ENCODE data around the gene EEF1AKMT3. TPM values are rescaled to one million over a fixed set of nuclear protein-coding genes. Genes with fewer than 3 reads are reported as not detected.

The EEF1AKMT3 gene
- total and polyA plus RNA-seq, 2 experiments from 2014 or later: 12.4 to 15.7 TPM

- Histone ChIP-seq H3K4me2 (ENCODE audit: unreplicated experiment) (no peak overlapping the region), H4K20me1 (ENCODE audit: insufficient read depth) (no peaks in the 10 kb centered on the region), H3K27me3 (replicated peaks; ENCODE audit: insufficient read depth) (peaks cover 15% of the 10 kb centered on the region), H3K9me3 (ENCODE audit: low read depth) (no peaks in the 10 kb centered on the region), H3K4me3 (no peak overlapping the region), H3K79me2 (ENCODE audit: insufficient read depth) (no peaks in the 10 kb centered on the region), H2AFZ (no peak overlapping the region), H3K9me2 (ENCODE audit: insufficient read depth) (no peaks in the 10 kb centered on the region), H3K36me3 (ENCODE audit: low read depth) (no peaks in the 10 kb centered on the region), H3K4me1 (ENCODE audit: insufficient read depth) (0 out of 2 replicates have a peak, but pooled peaks cover 8% of the 10 kb centered on the region), H3F3A (ENCODE audit: insufficient read depth) (peaks cover 4% of the 10 kb centered on the region; the same call in 1 of the 2 replicates), H3K27ac (no peak overlapping the region), H3K9ac (no peak overlapping the region)
- no peak for DNase-seq
- no peak for TF ChIP-seq EZH2phosphoT487 (IDR thresholded peaks at IDR 0.05; ENCODE audit: insufficient read depth, low read depth)
- no peak for TF ChIP-seq EZH2 (IDR thresholded peaks at IDR 0.05; ENCODE audit: insufficient read depth, poor library complexity, severe bottlenecking)
- 68 to 75% methylated on average over 2 of the region's 2 CpGs for WGBS, 2 experiments (ENCODE audit: low coverage in 1 of 2, low lambda C conversion rate in 2 of 2, missing lambda C conversion rate in 2 of 2)
- in situ Hi-C loops (cut with MboI): no loop called here
These were observed 10.0 kb upstream of the EEF1AKMT3 start for GRCh38 chr12:57762463-57762862.

- no peaks in the 10 kb centered on the region for H4K20me1 ChIP-seq (ENCODE audit: insufficient read depth)
- H3K4me2 ChIP-seq (ENCODE audit: unreplicated experiment): no peak overlapping the region
- no peaks in the 10 kb centered on the region for H3K36me3 ChIP-seq (ENCODE audit: low read depth)
- H3K9ac ChIP-seq: no peak overlapping the region
- TF ChIP-seq EZH2 (IDR thresholded peaks at IDR 0.05; ENCODE audit: insufficient read depth, poor library complexity, severe bottlenecking) (no peak), EZH2phosphoT487 (IDR thresholded peaks at IDR 0.05; ENCODE audit: insufficient read depth, low read depth) (no peak)
- H3K9me2 ChIP-seq (ENCODE audit: insufficient read depth): no peaks in the 10 kb centered on the region
- peaks cover 15% of the 10 kb centered on the region for H3K27me3 ChIP-seq (replicated peaks; ENCODE audit: insufficient read depth)
- no peak overlapping the region for H3K4me3 ChIP-seq
- H3K4me1 ChIP-seq (ENCODE audit: insufficient read depth): 0 out of 2 replicates have a peak, but pooled peaks cover 9% of the 10 kb centered on the region
- 83 to 84% methylated on average over 6 of the region's 6 CpGs for WGBS, 2 experiments (ENCODE audit: low coverage in 1 of 2, low lambda C conversion rate in 2 of 2, missing lambda C conversion rate in 2 of 2)
- in situ Hi-C loops (cut with MboI): no loop called here
- no peaks in the 10 kb centered on the region for H3K79me2 ChIP-seq (ENCODE audit: insufficient read depth)
- H2AFZ ChIP-seq: no peak overlapping the region
- H3K9me3 ChIP-seq (ENCODE audit: low read depth): no peaks in the 10 kb centered on the region
- H3F3A ChIP-seq (ENCODE audit: insufficient read depth): peaks cover 4% of the 10 kb centered on the region; the same call in 1 of the 2 replicates
- H3K27ac ChIP-seq: no peak overlapping the region
- DNase-seq: no peak
These were observed 8.3 kb upstream of the EEF1AKMT3 start for GRCh38 chr12:57763881-57764661.

- in situ Hi-C loops (cut with MboI): no loop called here
- Histone ChIP-seq H3K27me3 (replicated peaks; ENCODE audit: insufficient read depth) (peaks cover 15% of the 10 kb centered on the region), H2AFZ (peak overlapping the region; percentile 68), H3K9ac (peak overlapping the region; percentile 49), H3K4me1 (ENCODE audit: insufficient read depth) (0 out of 2 replicates have a peak, but pooled peaks cover 9% of the 10 kb centered on the region), H3K4me3 (peak overlapping the region; percentile 65), H3K79me2 (ENCODE audit: insufficient read depth) (no peaks in the 10 kb centered on the region), H3K27ac (no peak overlapping the region), H4K20me1 (ENCODE audit: insufficient read depth) (no peaks in the 10 kb centered on the region), H3K9me3 (ENCODE audit: low read depth) (no peaks in the 10 kb centered on the region), H3F3A (ENCODE audit: insufficient read depth) (peaks cover 4% of the 10 kb centered on the region; the same call in 1 of the 2 replicates), H3K36me3 (ENCODE audit: low read depth) (no peaks in the 10 kb centered on the region), H3K9me2 (ENCODE audit: insufficient read depth) (no peaks in the 10 kb centered on the region), H3K4me2 (ENCODE audit: unreplicated experiment) (peak overlapping the region; percentile 73)
- 18 to 22% methylated on average over 13 to 17 of the region's 17 CpGs for WGBS, 2 experiments (ENCODE audit: low coverage in 1 of 2, low lambda C conversion rate in 2 of 2, missing lambda C conversion rate in 2 of 2)
- TF ChIP-seq EZH2phosphoT487 (IDR thresholded peaks at IDR 0.05; ENCODE audit: insufficient read depth, low read depth) (no peak), EZH2 (IDR thresholded peaks at IDR 0.05; ENCODE audit: insufficient read depth, poor library complexity, severe bottlenecking) (no peak)
- DNase-seq: no peak
These were observed 7.8 kb upstream of the EEF1AKMT3 start for GRCh38 chr12:57764662-57765002.

DNA sequence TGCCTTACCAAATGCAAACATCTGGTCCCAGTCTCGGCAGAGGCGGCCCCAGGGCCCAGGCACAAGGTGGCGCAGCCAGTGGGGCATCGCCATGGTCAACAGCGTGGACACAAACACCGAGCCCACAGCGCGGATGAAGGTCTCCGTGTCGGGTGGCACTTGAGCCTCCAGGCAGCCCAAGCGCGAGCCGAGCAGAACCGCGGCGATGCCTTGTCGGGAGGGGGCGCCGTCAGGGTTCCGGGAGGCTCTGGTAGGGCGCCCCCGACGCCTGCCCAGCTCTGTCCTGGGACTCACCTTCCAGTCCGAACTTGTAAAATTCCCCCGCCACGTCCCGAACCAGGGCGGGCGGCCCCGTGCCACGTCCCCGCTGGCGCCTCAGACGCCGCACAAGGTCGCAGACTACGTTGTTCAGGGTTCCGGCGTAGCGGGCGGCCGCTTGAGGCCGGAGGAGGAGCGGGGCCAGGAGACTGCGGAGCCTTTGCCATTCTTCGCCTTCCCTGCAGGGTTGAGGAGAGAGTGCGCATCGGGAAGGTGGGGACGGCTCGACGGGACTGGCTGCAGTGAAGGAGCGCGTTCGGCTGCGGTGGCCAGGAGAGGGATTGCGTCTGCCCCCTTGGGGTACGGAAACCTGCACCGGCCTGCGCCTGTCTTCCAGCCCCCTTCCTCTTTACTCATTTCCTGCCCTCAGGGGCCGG, 7.3 kb upstream of the EEF1AKMT3 start:
- no peaks in the 10 kb centered on the region for H4K20me1 ChIP-seq (ENCODE audit: insufficient read depth)
- 0 out of 2 replicates have a peak, but pooled peaks cover 9% of the 10 kb centered on the region for H3K4me1 ChIP-seq (ENCODE audit: insufficient read depth)
- no peak overlapping the region for H3K27ac ChIP-seq
- H3K4me3 ChIP-seq: peak overlapping the region; percentile 65
- TF ChIP-seq EZH2phosphoT487 (IDR thresholded peaks at IDR 0.05; ENCODE audit: insufficient read depth, low read depth): 0 out of 2 replicates have a peak, but pooled peaks have one; percentile 35
- TF ChIP-seq EZH2 (IDR thresholded peaks at IDR 0.05; ENCODE audit: insufficient read depth, poor library complexity, severe bottlenecking): peak; percentile 18
- H3K79me2 ChIP-seq (ENCODE audit: insufficient read depth): no peaks in the 10 kb centered on the region
- no peaks in the 10 kb centered on the region for H3K9me3 ChIP-seq (ENCODE audit: low read depth)
- peak overlapping the region; percentile 73 for H3K4me2 ChIP-seq (ENCODE audit: unreplicated experiment)
- H3K36me3 ChIP-seq (ENCODE audit: low read depth): no peaks in the 10 kb centered on the region
- H2AFZ ChIP-seq: peak overlapping the region; percentile 68
- DNase-seq: peak; percentile 69
- WGBS, 2 experiments (ENCODE audit: low coverage in 1 of 2, low lambda C conversion rate in 2 of 2, missing lambda C conversion rate in 2 of 2): 1 to 4% methylated on average over 38 to 57 of the region's 60 CpGs
- H3K27me3 ChIP-seq (replicated peaks; ENCODE audit: insufficient read depth): peaks cover 15% of the 10 kb centered on the region
- in situ Hi-C loops (cut with MboI): no loop called here
- no peaks in the 10 kb centered on the region for H3K9me2 ChIP-seq (ENCODE audit: insufficient read depth)
- peak overlapping the region; percentile 49 for H3K9ac ChIP-seq
- H3F3A ChIP-seq (ENCODE audit: insufficient read depth): peaks cover 4% of the 10 kb centered on the region; the same call in 1 of the 2 replicates
